ENCODE measurements around the gene POMT1. TPM values are rescaled to one million over a fixed set of nuclear protein-coding genes. Genes with fewer than 3 reads are reported as not detected.
"Not testable (repeated sequence)": the region's sequence is repeated elsewhere in the genome, so short reads cannot be mapped to it uniquely, and the experiment has no call there.

Gene POMT1
- total RNA-seq, 2 donors from 2014 or later, result 30.3 to 43.7 TPM

GRCh38 chr9:131469356-131469755, 33.4 kb upstream of the POMT1 start:
- no peak overlapping the region for H3K27ac ChIP-seq
- no peaks in the 10 kb centered on the region for H3K4me1 ChIP-seq (ENCODE audit: control insufficient read depth in 1 of 2, low read depth in 2 of 2)
- ATAC-seq (ENCODE audit: insufficient number of reproducible peaks, low FRiP score, low read depth), result no peak
- no peaks in the 10 kb centered on the region for H3K9me3 ChIP-seq
- H3K27me3 ChIP-seq (replicated peaks; ENCODE audit: insufficient read depth), result no peaks in the 10 kb centered on the region
- DNase-seq (ENCODE audit: low spot score), result no peak
- no peak overlapping the region for H3K4me3 ChIP-seq
- TF ChIP-seq CTCF (IDR thresholded peaks at IDR 0.05), result no peak
- H3K36me3 ChIP-seq, result peaks cover 82% of the 10 kb centered on the region

- no peaks in the 10 kb centered on the region for H3K9me3 ChIP-seq
- no peak for DNase-seq (ENCODE audit: low spot score)
- no peak for ATAC-seq (ENCODE audit: insufficient number of reproducible peaks, low FRiP score, low read depth)
Measured at GRCh38 chr9:131469951-131470350, 32.8 kb upstream of the POMT1 start.

GRCh38 chr9:131470581-131470991, 32.1 kb upstream of the POMT1 start:
- H3K36me3 ChIP-seq, result peaks cover 83% of the 10 kb centered on the region
- ATAC-seq (ENCODE audit: insufficient number of reproducible peaks, low FRiP score, low read depth) (no peak), DNase-seq (ENCODE audit: low spot score) (no peak)
- no peak overlapping the region for H3K4me3 ChIP-seq
- H3K27ac ChIP-seq, result no peak overlapping the region
- H3K9me3 ChIP-seq, result no peaks in the 10 kb centered on the region
- no peak for TF ChIP-seq CTCF (IDR thresholded peaks at IDR 0.05)
- no peaks in the 10 kb centered on the region for H3K4me1 ChIP-seq (ENCODE audit: control insufficient read depth in 1 of 2, low read depth in 2 of 2)
- no peaks in the 10 kb centered on the region for H3K27me3 ChIP-seq (replicated peaks; ENCODE audit: insufficient read depth)

More at GRCh38 chr9:131469951-131470350, 32.8 kb upstream of the POMT1 start:
- Histone ChIP-seq H3K36me3 (peaks cover 83% of the 10 kb centered on the region), H3K4me3 (no peak overlapping the region), H3K27me3 (replicated peaks; ENCODE audit: insufficient read depth) (no peaks in the 10 kb centered on the region), H3K4me1 (ENCODE audit: control insufficient read depth in 1 of 2, low read depth in 2 of 2) (no peaks in the 10 kb centered on the region), H3K27ac (no peak overlapping the region)
- TF ChIP-seq CTCF (IDR thresholded peaks at IDR 0.05), result no peak

- peaks cover 91% of the 10 kb centered on the region for H3K36me3 ChIP-seq
- not testable (repeated sequence) for H3K9me3 ChIP-seq; ATAC-seq (ENCODE audit: insufficient number of reproducible peaks, low FRiP score, low read depth); H3K27ac ChIP-seq; H3K4me3 ChIP-seq; H3K4me1 ChIP-seq (ENCODE audit: control insufficient read depth in 1 of 2, low read depth in 2 of 2); H3K27me3 ChIP-seq (replicated peaks; ENCODE audit: insufficient read depth); DNase-seq (ENCODE audit: low spot score)
Measured at GRCh38 chr9:131472085-131472484, 30.6 kb upstream of the POMT1 start.

- Histone ChIP-seq H3K9me3 (no peaks in the 10 kb centered on the region), H3K4me1 (ENCODE audit: control insufficient read depth in 1 of 2, low read depth in 2 of 2) (no peaks in the 10 kb centered on the region), H3K36me3 (peaks cover 92% of the 10 kb centered on the region), H3K27me3 (replicated peaks; ENCODE audit: insufficient read depth) (no peaks in the 10 kb centered on the region), H3K27ac (no peak overlapping the region), H3K4me3 (no peak overlapping the region)
- ATAC-seq (ENCODE audit: insufficient number of reproducible peaks, low FRiP score, low read depth) (no peak), DNase-seq (ENCODE audit: low spot score) (no peak)
- TF ChIP-seq CTCF (IDR thresholded peaks at IDR 0.05), result no peak
Measured at GRCh38 chr9:131473198-131473885, 29.4 kb upstream of the POMT1 start.

- TF ChIP-seq CTCF (IDR thresholded peaks at IDR 0.05), result no peak
- H3K4me3 ChIP-seq, result no peak overlapping the region
- no peaks in the 10 kb centered on the region for H3K27me3 ChIP-seq (replicated peaks; ENCODE audit: insufficient read depth)
- no peaks in the 10 kb centered on the region for H3K4me1 ChIP-seq (ENCODE audit: control insufficient read depth in 1 of 2, low read depth in 2 of 2)
- no peaks in the 10 kb centered on the region for H3K9me3 ChIP-seq
- peaks cover 92% of the 10 kb centered on the region for H3K36me3 ChIP-seq
- no peak overlapping the region for H3K27ac ChIP-seq
- DNase-seq (ENCODE audit: low spot score), result no peak
- ATAC-seq (ENCODE audit: insufficient number of reproducible peaks, low FRiP score, low read depth), result no peak
Measured at GRCh38 chr9:131473891-131474290, 28.8 kb upstream of the POMT1 start.

Measured in thoracic aorta (tissue), 2 donors.